Common myeloid progenitor, CD34-positive (primary cell): Measurements from ENCODE around the gene MMP2.

Source experiments
- CTCF ChIA-PET: fragments of 350-600 bp; sonication (Branson Sonifier 250); formaldehyde crosslinking; loops from one replicate; lab custom pipeline; 2021; ENCODE audit warnings: antibody characterized with exemption; lab: Charles Lee
- POLR2A ChIA-PET: fragments of 350-600 bp; sonication (Branson Sonifier 250); formaldehyde crosslinking; loops from one replicate; lab custom pipeline; 2021; ENCODE audit warnings: antibody characterized with exemption; lab: Charles Lee
- DNase-seq, 3 donors: peaks; one replicate each; pipeline versions ENCODE4 v3.0.0 to v3.0.0-alpha.2; 2013
- H3K27ac ChIP-seq, 2 experiments: 1 replicate in 1 of 2; 2 replicates in 1 of 2; pipeline ENCODE4 v1.7.0; 2013; ENCODE audit warnings: inconsistent platforms in 2 of 2, low read length in 2 of 2, mild to moderate bottlenecking in 2 of 2, low read depth in 1 of 2, moderate library complexity in 1 of 2; ENCODE audit not compliant: severe bottlenecking in 2 of 2, insufficient read depth in 1 of 2, poor library complexity in 1 of 2
- H3K27me3 ChIP-seq, 5 experiments: replicated peaks in 2 of 5; 1 replicate in 3 of 5; 2 replicates in 2 of 5; pipeline versions ENCODE4 v1.6.1 to v1.7.0; 2013; ENCODE audit warnings: low read length in 4 of 5, mild to moderate bottlenecking in 2 of 5, moderate library complexity in 2 of 5, inconsistent platforms in 1 of 5; ENCODE audit not compliant: insufficient read depth in 5 of 5, control insufficient read depth in 4 of 5
- H3K36me3 ChIP-seq, 4 experiments: 1 replicate in 2 of 4; 2 replicates in 2 of 4; pipeline versions ENCODE4 v1.6.1 to v1.7.0; 2013; ENCODE audit warnings: low read length in 3 of 4, control low read depth in 1 of 4, mild to moderate bottlenecking in 1 of 4; ENCODE audit not compliant: control insufficient read depth in 4 of 4, insufficient read depth in 4 of 4
- H3K4me1 ChIP-seq, 4 experiments: 1 replicate in 3 of 4; 2 replicates in 1 of 4; pipeline versions ENCODE4 v1.6.1 to v1.7.1; 2013; ENCODE audit warnings: low read length in 3 of 4, mild to moderate bottlenecking in 3 of 4, control low read depth in 1 of 4, inconsistent platforms in 1 of 4, moderate library complexity in 1 of 4; ENCODE audit not compliant: control insufficient read depth in 4 of 4, insufficient read depth in 4 of 4; ENCODE audit errors: control extremely low read depth in 1 of 4
- H3K4me3 ChIP-seq, 7 experiments: 1 replicate in 4 of 7; 2 replicates in 3 of 7; pipeline versions ENCODE4 v1.5.1 to v1.7.0; 2013; ENCODE audit warnings: mild to moderate bottlenecking in 7 of 7, low read length in 6 of 7, moderate library complexity in 6 of 7, inconsistent platforms in 2 of 7, low read depth in 2 of 7, control low read depth in 1 of 7; ENCODE audit not compliant: insufficient read depth in 4 of 7, control insufficient read depth in 1 of 7; ENCODE audit errors: extremely low read depth in 1 of 7
- H3K9me3 ChIP-seq, 5 experiments: 1 replicate in 4 of 5; 2 replicates in 1 of 5; pipeline versions ENCODE4 v1.6.1 to v1.7.1; 2013; ENCODE audit warnings: low read length in 4 of 5, mild to moderate bottlenecking in 2 of 5, inconsistent platforms in 1 of 5, low read depth in 1 of 5, moderate library complexity in 1 of 5; ENCODE audit not compliant: control insufficient read depth in 4 of 5, insufficient read depth in 2 of 5; ENCODE audit errors: control extremely low read depth in 1 of 5
- WGBS: methylation state at CpG from one replicate; pipeline ENCODE4 v1.1.5; 2013; ENCODE audit not compliant: insufficient coverage; 5-methylcytosine and 5-hydroxymethylcytosine counted together

Gene MMP2

DNA sequence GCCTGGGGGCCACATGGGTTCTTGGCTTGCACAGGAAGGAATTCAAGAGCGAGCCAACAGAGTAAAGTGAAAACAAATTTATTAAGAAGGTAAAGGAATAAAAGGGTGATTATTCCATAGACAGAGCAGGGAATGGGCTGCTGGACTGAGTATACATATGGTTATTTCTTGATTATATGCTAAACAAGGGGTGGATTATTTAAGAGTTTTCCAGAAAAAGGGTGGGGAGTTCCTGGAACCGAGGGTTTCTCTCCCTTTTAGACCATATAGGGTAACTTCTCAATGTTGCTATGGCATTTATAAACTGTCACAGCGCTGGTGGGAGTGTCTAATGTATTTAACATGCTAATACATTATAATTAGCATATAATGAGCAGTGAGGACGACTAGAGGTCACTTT, 2.0 kb downstream of the MMP2 start:
- peaks cover 0 to 27% (median 21%) of the 10 kb centered on the region in 4 experiments for H3K4me1 ChIP-seq
- peaks cover 0 to 12% (median 0%) of the 10 kb centered on the region in 5 experiments for H3K27me3 ChIP-seq
- H3K4me3 ChIP-seq, result peak overlapping the region in 4 of 7 experiments; percentile 69 to 81 (median 78)
- DNase-seq, result no peak
- H3K9me3 ChIP-seq, result no peaks in the 10 kb centered on the region
- H3K36me3 ChIP-seq, result peaks cover 0 to 33% (median 9%) of the 10 kb centered on the region in 4 experiments
- WGBS, result 83% methylated on average over 1 of the region's 4 CpGs
- ChIA-PET CTCF (interaction anchor here (0.9 to 3.8 kb wide), 4 partner anchors 11 to 221 kb away, joined by 3 to 15 read pairs (median 10); no protein-coding TSS in a partner anchor), POLR2A (interaction anchor here (0.5 to 0.7 kb wide), 2 partner anchors 9 to 42 kb away, joined by 3 read pairs; no protein-coding TSS in a partner anchor)
- H3K27ac ChIP-seq, result no peak overlapping the region

DNA sequence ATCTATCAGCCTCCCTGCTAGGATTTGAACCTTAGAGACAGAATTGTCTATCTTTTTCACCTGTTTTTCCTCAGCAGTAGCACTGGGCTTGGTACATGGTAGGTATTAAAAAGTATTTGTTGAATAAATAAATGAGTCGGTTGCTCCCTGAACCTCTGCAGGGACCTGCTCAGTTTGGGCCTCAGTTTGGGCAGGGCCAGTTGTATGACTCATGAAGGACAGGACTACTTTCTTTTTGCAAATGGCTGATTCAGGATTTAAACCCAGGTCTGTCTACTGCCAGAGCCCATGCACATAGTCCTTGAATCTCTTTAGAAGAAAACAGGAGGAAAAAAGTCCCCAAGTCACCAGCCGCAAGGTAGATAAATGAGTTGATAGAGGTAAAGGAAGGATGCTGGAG, 3.1 kb downstream of the MMP2 start:
- peaks cover 0 to 27% (median 21%) of the 10 kb centered on the region in 4 experiments for H3K4me1 ChIP-seq
- no peak overlapping the region for H3K27ac ChIP-seq
- no peaks in the 10 kb centered on the region for H3K9me3 ChIP-seq
- H3K4me3 ChIP-seq, result no peak overlapping the region
- H3K27me3 ChIP-seq, result peaks cover 0 to 10% (median 0%) of the 10 kb centered on the region in 5 experiments
- ChIA-PET POLR2A (no interaction called here), CTCF (interaction anchor here (3.8 kb wide), 1 partner anchor 220 kb away, joined by 14 read pairs; no protein-coding TSS in a partner anchor)
- H3K36me3 ChIP-seq, result peaks cover 0 to 43% (median 9%) of the 10 kb centered on the region in 4 experiments
- no peak for DNase-seq
- WGBS, result 90% methylated on average over 2 of the region's 2 CpGs

DNA sequence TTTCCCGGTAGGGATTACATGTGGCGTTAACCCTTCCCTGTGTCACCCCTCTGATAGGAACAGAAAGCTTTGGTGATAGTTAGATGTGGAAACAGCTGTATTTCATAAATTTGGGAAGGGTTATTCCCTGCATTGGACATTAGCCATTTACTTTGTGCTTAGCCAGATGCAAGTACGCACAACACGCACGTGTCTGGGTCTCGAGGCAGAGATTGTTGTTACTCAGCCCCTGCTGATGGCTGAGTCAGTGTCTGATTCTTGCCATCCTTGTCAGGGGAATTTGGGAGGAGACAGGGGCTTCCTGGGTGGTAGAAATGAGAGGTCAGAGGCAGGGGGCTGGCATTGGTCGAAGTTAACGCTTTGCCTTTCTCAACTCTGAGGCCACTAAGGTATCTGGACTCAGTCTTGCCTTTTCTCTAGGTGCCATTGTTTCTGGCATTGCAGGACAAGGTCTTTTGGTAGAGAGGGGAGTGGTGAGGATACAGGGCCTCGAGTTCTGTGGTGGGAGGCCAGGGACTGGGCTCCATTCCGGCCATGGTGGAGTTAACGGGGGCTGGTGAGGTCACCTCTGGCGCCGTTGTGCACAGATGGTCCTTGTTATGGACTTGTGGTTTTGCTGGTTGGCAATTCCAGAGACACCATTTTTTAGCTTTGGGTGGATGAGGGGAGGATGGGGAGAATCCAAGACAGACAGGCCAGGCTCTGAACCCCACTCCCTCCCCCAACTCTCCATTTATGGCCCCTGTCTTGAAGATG, 8.2 kb downstream of the MMP2 start:
- CTCF ChIA-PET, result interaction anchor here (0.7 to 10.6 kb wide), 3 partner anchors 13 to 22 kb away, joined by 3 to 76 read pairs (median 3); no protein-coding TSS in a partner anchor
- no peaks in the 10 kb centered on the region for H3K27me3 ChIP-seq

DNA sequence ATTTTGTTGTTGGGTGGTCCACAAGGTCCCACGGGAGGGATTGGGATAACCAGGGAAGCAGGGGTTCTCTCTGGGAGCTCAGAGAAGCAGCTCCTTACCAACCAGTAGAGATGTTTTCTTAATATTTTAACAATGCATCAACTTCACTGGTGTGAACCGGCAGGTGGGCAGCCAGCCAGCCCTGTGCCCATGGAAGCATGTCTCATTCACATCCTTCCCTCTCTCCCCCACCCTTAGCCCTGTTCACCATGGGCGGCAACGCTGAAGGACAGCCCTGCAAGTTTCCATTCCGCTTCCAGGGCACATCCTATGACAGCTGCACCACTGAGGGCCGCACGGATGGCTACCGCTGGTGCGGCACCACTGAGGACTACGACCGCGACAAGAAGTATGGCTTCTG, 9.3 kb downstream of the MMP2 start:
- Histone ChIP-seq H3K27me3 (no peaks in the 10 kb centered on the region), H3K36me3 (peaks cover 0 to 89% (median 19%) of the 10 kb centered on the region in 4 experiments), H3K4me1 (no peaks in the 10 kb centered on the region), H3K9me3 (no peaks in the 10 kb centered on the region), H3K4me3 (no peak overlapping the region), H3K27ac (no peak overlapping the region)
- ChIA-PET POLR2A (interaction anchor here (0.5 kb wide), 1 partner anchor 8 kb away, joined by 3 read pairs; no protein-coding TSS in a partner anchor), CTCF (interaction anchor here (0.7 to 10.6 kb wide), 4 partner anchors 22 to 216 kb away, joined by 3 to 118 read pairs (median 40); no protein-coding TSS in a partner anchor)
- DNase-seq, result no peak
- WGBS, result 98% methylated on average over 10 of the region's 12 CpGs

More for the DNA sequence above, 8.2 kb downstream of the MMP2 start:
- over 99% methylated on average over 6 of the region's 13 CpGs for WGBS
- no peak overlapping the region for H3K4me3 ChIP-seq
- no peaks in the 10 kb centered on the region for H3K4me1 ChIP-seq
- POLR2A ChIA-PET, result no interaction called here
- H3K9me3 ChIP-seq, result no peaks in the 10 kb centered on the region
- H3K36me3 ChIP-seq, result peaks cover 0 to 90% (median 19%) of the 10 kb centered on the region in 4 experiments
- H3K27ac ChIP-seq, result no peak overlapping the region
- DNase-seq, result no peak

DNA sequence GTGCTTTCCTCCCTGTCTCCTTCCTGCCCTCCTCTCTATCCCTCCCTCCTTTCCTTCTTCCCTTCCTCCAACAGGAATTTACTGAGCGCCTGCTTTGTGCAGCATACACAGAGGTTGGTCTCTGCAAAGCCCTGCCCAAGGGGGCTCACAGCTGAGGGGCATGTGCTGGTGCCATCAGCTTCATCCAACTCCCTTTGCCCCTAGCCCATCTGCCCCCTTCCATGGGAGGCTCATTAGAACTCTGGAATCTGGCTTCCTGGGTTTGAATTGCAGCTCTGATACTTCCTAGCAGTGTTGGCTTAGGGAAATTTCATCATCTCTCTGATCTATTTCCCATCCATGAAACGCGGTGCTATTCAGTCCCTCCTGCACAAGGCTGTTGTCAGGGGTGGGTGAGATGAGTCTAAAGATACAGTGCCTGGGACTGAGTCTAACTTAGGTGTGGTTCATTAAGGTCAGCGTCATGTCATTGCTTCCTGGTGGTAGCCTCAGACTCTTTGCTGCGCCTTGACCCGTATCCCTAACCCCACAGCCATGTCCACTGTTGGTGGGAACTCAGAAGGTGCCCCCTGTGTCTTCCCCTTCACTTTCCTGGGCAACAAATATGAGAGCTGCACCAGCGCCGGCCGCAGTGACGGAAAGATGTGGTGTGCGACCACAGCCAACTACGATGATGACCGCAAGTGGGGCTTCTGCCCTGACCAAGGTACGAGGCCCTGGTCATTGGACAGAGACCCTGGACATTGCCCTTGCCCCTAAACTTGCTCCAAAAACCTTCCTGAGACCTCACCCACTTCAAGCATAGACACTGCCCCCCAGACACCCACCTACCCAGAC, 10.3 kb downstream of the MMP2 start:
- no peak for DNase-seq
- CTCF ChIA-PET, result interaction anchor here (1.2 to 10.6 kb wide), 3 partner anchors 23 to 215 kb away, joined by 3 to 118 read pairs (median 76); no protein-coding TSS in a partner anchor
- 95% methylated on average over 12 of the region's 14 CpGs for WGBS

DNA sequence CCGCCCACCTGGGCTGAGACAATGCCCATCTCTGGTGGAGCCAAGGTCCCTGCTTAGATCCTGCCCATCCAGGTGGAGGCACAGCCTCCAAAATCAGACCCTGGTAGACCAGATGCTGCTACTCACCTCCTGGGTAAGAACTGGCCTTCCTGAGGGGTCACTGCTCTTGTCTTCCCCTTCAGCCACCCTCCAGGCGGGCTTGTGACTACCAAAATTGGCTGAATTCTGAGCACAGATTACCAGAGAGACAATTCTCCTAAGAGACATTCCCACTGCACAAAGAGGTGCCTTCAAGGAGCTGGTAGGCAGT, 10.9 kb downstream of the MMP2 start:
- ChIA-PET CTCF (interaction anchor here (1.0 to 10.6 kb wide), 3 partner anchors 24 to 215 kb away, joined by 4 to 118 read pairs (median 76); no protein-coding TSS in a partner anchor), POLR2A (interaction anchor here (1.0 kb wide), 1 partner anchor 10 kb away, joined by 3 read pairs; no protein-coding TSS in a partner anchor)
- Histone ChIP-seq H3K9me3 (no peaks in the 10 kb centered on the region), H3K27ac (no peak overlapping the region), H3K36me3 (peaks cover 0 to 79% (median 16%) of the 10 kb centered on the region in 4 experiments), H3K27me3 (no peaks in the 10 kb centered on the region), H3K4me3 (no peak overlapping the region), H3K4me1 (peaks cover 0 to 3% (median 0%) of the 10 kb centered on the region in 4 experiments)
- WGBS, result 100% methylated on average over 2 of the region's 2 CpGs
- DNase-seq, result no peak

More for the DNA sequence above, 10.3 kb downstream of the MMP2 start:
- no peaks in the 10 kb centered on the region for H3K9me3 ChIP-seq
- H3K36me3 ChIP-seq, result peaks cover 0 to 84% (median 18%) of the 10 kb centered on the region in 4 experiments
- H3K27me3 ChIP-seq, result no peaks in the 10 kb centered on the region
- POLR2A ChIA-PET, result no interaction called here
- no peak overlapping the region for H3K4me3 ChIP-seq
- no peaks in the 10 kb centered on the region for H3K4me1 ChIP-seq
- no peak overlapping the region for H3K27ac ChIP-seq
